IPS DF 6.9 (cell line): ENCODE results near the gene GALNT7.

Source experiments
- DNase-seq: peaks from one replicate; pipeline ENCODE4 v3.0.0-alpha.2; 2013; ENCODE audit warnings: low read depth, low spot score
- H3K27ac ChIP-seq: one replicate; pipeline ENCODE4 v1.5.1; 2013; ENCODE audit warnings: low read length, control low read depth
- H3K27me3 ChIP-seq: 2 replicates; pipeline ENCODE4 v1.6.1; 2013; ENCODE audit warnings: mild to moderate bottlenecking, low read length; ENCODE audit not compliant: control insufficient read depth, insufficient read depth
- H3K36me3 ChIP-seq: 2 replicates; pipeline ENCODE4 v1.6.1; 2013; ENCODE audit warnings: low read length; ENCODE audit not compliant: control insufficient read depth, insufficient read depth
- H3K4me1 ChIP-seq: 2 replicates; pipeline ENCODE4 v1.6.1; 2013; ENCODE audit warnings: low read length; ENCODE audit not compliant: control insufficient read depth, insufficient read depth
- H3K4me3 ChIP-seq: 2 replicates; pipeline ENCODE4 v1.5.1; 2013; ENCODE audit warnings: mild to moderate bottlenecking, low read length
- H3K9me3 ChIP-seq: 2 replicates; pipeline ENCODE4 v1.6.1; 2013; ENCODE audit warnings: low read length, inconsistent platforms; ENCODE audit not compliant: control insufficient read depth, insufficient read depth
- WGBS: extraction: QIAGEN DNeasy Blood & Tissue Kit; methylation state at CpG from one replicate; pipeline ENCODE4 v1.1.7; 2013; ENCODE audit warnings: mixed read lengths, missing lambda C conversion rate; ENCODE audit not compliant: insufficient read length, insufficient coverage; 5-methylcytosine and 5-hydroxymethylcytosine counted together

Gene GALNT7

DNA sequence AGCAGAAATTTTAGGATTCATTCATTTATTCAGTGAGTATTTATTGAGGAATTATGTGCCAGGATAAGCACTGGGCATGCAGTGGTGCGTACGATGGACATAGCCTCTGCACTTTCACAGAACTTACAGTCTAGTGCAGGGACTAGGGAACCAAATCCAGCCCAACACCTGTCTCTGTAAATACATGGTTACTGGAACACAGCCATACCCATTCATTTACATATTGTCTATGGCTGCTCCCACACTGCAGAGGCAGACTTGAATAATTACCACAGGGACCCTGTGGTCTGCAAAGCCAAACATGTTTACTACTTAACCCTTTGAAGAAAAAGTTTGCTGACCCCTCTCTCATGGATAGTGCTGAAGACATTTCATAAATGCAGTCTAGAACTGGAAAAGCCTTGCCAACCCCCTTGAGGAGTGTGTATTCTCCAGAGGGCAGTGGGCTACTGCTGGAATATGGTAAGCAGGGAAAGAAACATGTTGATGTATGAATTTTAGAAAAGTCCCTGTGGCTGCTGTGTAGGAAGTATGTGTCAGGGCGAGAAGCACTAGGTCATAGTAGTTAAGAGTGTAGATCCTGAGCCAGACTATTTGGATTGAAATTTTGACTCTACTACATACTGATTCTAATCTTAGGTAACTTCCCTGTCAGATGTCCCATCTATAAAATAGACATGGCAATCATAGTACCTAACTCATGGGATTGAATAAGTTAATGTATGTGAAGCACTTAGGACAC, 75.5 kb downstream of the GALNT7 start:
- Histone ChIP-seq H3K4me1 (peaks cover 7% of the 10 kb centered on the region), H3K27me3 (no peaks in the 10 kb centered on the region), H3K36me3 (no peaks in the 10 kb centered on the region), H3K27ac (no peak overlapping the region), H3K4me3 (no peak overlapping the region), H3K9me3 (no peaks in the 10 kb centered on the region)
- WGBS: no CpG with 5 or more reads among the region's 3 CpGs
- no peak for DNase-seq

DNA sequence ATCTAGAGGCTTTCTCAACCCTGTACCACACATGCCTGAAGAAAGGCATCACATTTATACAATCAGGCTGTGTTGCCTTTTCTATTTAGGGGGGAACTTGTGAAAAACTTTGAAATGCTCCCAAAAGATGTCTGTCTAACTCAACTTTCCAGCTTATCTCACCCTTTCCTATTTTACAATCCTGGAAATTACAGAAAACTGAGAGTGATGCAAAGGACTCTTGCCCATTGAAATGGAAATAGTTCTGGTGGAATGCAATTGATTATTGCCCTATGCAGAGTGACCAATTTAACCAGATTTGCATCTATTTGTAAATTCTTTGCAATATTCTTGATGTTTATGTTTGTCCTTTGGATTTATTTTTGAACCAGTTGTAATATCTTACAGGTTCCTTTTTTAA, 77.3 kb downstream of the GALNT7 start:
- Histone ChIP-seq H3K36me3 (no peaks in the 10 kb centered on the region), H3K4me1 (peaks cover 5% of the 10 kb centered on the region), H3K27me3 (no peaks in the 10 kb centered on the region), H3K4me3 (no peak overlapping the region), H3K9me3 (no peaks in the 10 kb centered on the region), H3K27ac (no peak overlapping the region)
- no peak for DNase-seq

DNA sequence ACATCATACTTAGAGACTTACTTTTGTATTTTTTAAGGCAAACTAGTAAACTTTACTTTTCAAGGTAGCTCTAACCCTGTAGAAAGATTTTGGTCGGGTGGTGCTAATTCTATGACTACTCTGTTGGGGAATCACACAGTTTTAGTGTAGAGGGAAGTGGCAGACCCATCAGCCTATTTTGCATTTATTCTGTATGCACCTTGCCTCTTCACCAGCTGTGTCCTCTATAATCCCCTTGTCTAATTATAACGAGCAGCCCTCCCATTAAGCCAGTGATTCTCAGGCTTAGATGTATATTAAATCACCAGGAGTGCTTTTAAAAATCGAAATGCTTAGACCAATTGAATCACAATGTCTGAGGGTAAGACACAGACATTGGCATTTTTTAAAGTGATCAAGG, 78.1 kb downstream of the GALNT7 start:
- DNase-seq: no peak
- Histone ChIP-seq H3K36me3 (no peaks in the 10 kb centered on the region), H3K4me3 (no peak overlapping the region), H3K27me3 (no peaks in the 10 kb centered on the region), H3K4me1 (peaks cover 5% of the 10 kb centered on the region), H3K9me3 (no peaks in the 10 kb centered on the region), H3K27ac (no peak overlapping the region)
- WGBS: no CpG with 5 or more reads among the region's 3 CpGs

DNA sequence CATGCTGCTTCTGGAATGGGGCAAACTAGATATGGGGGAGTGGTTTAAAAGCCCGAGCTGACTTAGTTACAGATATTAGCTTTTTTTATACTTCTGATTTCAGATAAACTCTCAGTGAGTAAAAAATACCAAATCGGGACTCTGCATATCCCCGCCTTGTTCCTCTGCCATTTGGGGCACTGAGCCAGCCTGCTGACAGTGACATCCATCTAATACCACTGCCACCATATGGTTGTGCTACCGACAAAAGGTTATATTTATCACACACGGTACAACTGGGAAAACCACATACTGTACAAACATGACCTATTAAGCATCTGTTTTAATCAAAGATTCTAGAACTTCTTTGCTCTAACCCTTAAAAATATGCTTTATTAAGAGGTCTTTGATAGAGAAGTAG, 78.7 kb downstream of the GALNT7 start:
- DNase-seq: no peak
- Histone ChIP-seq H3K4me1 (peaks cover 5% of the 10 kb centered on the region), H3K27me3 (no peaks in the 10 kb centered on the region), H3K36me3 (no peaks in the 10 kb centered on the region), H3K9me3 (no peaks in the 10 kb centered on the region), H3K4me3 (no peak overlapping the region), H3K27ac (no peak overlapping the region)
- no CpG with 5 or more reads among the region's 5 CpGs for WGBS

DNA sequence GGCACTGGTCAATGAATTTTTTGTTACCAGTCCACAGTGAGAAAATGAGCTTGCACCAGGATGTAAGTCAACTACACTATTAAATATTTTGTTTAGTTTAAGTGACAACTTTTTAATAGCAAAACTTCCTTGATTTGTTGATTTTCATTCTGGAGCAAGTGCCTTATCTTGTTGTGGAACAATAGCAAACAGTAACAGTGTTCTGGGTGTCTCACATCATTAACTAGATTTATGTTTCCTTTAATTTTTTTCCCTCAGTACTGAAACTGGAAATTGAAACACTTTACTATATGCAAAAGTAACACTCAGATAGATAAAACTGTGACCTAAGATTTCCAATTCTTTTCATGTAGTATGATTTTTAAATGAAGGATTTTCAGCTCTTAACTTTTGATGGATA, 80.1 kb downstream of the GALNT7 start:
- Histone ChIP-seq H3K36me3 (no peaks in the 10 kb centered on the region), H3K27ac (no peak overlapping the region), H3K27me3 (no peaks in the 10 kb centered on the region), H3K4me3 (no peak overlapping the region), H3K4me1 (peaks cover 3% of the 10 kb centered on the region; the same call in 1 of the 2 replicates), H3K9me3 (no peaks in the 10 kb centered on the region)
- DNase-seq: no peak

DNA sequence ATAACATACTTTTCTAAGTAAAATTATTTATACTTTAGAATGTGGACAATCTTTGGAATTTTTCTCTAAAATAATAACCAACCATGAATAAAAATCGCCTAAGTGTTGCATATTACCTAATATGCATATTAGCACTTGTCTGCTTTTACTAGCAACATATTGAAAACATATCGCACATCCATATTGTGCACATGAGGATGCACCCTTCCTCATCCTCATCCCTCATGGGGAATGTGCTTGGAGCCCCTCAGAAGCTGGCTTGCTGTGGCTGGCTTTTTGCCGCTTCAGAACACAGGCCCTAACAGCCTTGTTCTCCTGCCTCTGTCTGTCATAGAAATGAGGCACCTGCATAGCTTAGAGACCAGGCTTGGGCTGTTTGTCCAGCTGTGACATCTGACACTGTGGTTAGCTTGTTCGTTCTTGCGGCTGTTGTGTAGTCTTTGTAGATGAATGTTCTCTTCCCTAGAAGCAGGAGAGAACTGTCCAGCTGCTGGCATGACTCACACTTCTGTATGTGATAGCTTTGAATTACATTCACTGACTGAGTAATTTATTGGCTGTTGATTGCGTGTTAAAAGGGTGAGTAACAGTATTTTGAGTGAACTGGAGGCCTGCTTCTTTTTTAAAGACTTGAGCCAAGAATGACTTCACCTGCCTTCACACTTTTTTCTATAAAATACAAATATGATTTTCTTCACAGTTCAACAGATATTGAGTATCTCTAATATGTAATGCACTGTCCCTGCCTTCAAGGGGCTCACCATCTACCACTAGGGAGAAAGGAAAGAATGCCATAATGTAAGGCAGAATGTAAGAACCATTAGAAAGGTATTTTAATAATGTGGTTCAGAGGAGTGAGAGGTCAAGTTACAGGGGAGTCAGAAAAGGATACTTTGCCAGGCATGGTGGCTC, 83.7 kb downstream of the GALNT7 start:
- Histone ChIP-seq H3K4me3 (no peak overlapping the region), H3K36me3 (no peaks in the 10 kb centered on the region), H3K9me3 (no peaks in the 10 kb centered on the region), H3K27ac (no peak overlapping the region), H3K27me3 (no peaks in the 10 kb centered on the region), H3K4me1 (no peaks in the 10 kb centered on the region; the same call in 1 of the 2 replicates)
- DNase-seq: no peak
- WGBS: no CpG with 5 or more reads among the region's 6 CpGs

DNA sequence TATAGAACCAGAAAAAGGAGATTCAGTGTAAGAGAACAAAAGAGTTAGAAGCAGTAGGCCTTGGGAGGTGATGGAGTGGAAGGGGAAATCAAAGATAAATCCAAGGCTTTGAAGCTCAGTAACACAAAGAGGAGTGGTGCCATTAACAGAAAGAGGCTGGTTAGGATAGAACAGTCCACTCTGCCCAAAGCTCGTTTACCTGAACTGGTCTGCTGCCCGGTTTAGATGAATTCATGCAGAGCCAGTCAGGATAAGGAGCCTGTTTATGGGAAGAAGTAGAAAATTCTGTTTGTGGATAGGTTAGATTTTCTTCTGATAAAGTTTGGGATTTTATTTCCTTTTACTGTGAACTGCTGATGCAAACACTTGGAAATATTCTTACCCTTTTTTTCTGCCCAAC, 85.0 kb downstream of the GALNT7 start:
- WGBS: no CpG with 5 or more reads among the region's 2 CpGs
- Histone ChIP-seq H3K4me3 (no peak overlapping the region), H3K27me3 (no peaks in the 10 kb centered on the region), H3K27ac (no peak overlapping the region), H3K36me3 (no peaks in the 10 kb centered on the region), H3K9me3 (no peaks in the 10 kb centered on the region), H3K4me1 (no peaks in the 10 kb centered on the region; the same call in 1 of the 2 replicates)
- DNase-seq: no peak

DNA sequence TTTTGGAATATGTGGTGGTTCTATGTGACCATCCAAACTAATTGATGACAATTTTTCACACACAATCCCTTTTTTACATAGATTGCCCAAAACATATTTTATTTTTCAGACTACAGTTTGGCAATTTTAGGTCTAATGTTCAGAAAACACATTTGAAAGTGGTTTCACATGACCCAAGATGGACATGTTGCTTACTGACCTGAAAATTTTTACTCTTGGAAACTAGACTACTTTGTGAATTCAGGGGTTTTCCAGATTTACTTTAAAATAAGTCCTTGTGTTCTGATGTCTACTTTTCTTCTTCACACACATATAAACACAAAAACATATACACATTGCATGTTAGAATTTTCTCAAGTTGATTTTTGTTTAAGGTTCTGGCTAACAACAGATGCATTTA, 86.0 kb downstream of the GALNT7 start:
- Histone ChIP-seq H3K27me3 (no peaks in the 10 kb centered on the region), H3K9me3 (no peaks in the 10 kb centered on the region), H3K4me3 (no peak overlapping the region), H3K27ac (no peak overlapping the region), H3K36me3 (no peaks in the 10 kb centered on the region), H3K4me1 (no peaks in the 10 kb centered on the region; the same call in 1 of the 2 replicates)
- DNase-seq: no peak

DNA sequence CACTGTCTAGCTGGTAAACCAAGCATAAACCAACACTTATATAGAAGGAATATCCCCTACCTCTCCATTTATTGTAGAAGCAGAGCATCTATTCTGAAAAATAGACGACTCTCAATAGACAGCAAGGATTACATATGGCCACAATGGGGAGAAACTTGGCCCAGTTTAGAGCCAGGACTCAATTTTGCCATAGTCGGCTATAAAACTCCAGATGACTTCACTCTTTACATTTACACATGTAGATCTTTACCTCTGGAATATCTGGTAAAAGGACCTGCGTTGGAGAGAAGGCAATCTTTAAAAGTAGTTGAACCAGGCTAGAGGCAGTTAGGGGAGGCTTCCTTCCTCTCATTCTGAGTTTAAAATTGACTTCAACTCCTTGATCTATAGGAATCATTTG, 88.2 kb downstream of the GALNT7 start:
- H3K36me3 ChIP-seq: no peaks in the 10 kb centered on the region
- no CpG with 5 or more reads among the region's 3 CpGs for WGBS

DNA sequence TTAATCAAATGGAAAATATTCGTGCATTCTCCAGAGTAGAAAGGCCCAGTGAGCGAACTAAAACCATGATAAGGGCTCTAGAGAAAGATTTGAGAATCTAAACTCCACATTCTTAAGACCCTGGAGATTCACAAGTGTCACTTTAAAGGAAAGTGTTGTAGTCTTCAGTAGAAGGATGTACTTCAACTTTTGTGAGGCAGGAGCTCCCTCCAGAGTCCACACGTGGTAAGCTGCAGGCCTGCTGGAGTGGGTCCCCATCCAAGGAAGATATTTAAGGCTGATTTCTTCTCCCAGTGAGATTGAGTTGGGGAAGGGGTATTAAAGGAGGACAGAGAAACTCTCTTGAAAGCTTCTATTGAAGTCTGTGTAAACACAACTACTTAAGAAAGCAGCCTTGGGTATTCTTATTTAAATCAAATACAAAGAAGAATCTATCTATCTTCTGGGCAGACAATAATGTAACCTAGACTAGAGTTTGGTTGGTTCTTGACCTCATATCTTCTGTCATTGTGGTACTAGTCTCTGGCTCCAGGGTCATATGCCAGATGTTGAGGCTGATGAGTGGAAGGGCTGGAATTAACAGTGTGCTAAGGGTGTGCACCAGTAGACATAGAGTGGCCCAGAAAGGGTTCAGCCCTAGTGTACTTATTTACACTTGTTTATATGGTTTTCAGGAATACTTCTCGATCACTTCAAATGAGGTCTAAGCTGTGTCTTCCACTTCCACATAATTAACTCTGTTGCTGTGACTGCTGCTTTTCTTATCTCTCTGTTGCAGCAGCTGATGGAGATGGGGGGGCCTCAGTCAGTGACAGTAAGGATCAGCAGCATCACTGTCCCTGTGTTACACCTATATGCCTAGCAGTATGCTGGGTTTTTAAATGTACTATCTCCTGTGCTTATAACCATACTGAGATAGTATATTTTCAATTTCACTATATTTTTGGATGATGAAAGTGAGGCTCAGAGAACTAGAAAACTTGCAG, 89.4 kb downstream of the GALNT7 start:
- Histone ChIP-seq H3K36me3 (no peaks in the 10 kb centered on the region), H3K4me3 (no peak overlapping the region), H3K4me1 (no peaks in the 10 kb centered on the region), H3K27me3 (no peaks in the 10 kb centered on the region), H3K9me3 (no peaks in the 10 kb centered on the region), H3K27ac (no peak overlapping the region)
- WGBS: no CpG with 5 or more reads among the region's 4 CpGs
- peak; percentile 48 for DNase-seq

More for the DNA sequence above, 88.2 kb downstream of the GALNT7 start:
- DNase-seq: no peak
- Histone ChIP-seq H3K27me3 (no peaks in the 10 kb centered on the region), H3K4me3 (no peak overlapping the region), H3K4me1 (no peaks in the 10 kb centered on the region), H3K9me3 (no peaks in the 10 kb centered on the region), H3K27ac (no peak overlapping the region)
